Upper lobe of right lung (tissue), 1 donor: Measurements from ENCODE around the gene ASMT. TPM values are rescaled to one million over a fixed set of nuclear protein-coding genes. Genes with fewer than 3 reads are reported as not detected.

Experiments used
- ATAC-seq: fragments of 200-7000 bp; cut with Tn5 transposase; one replicate; pipeline ENCODE4 v1.9.1; 2020; ENCODE audit warnings: mild to moderate bottlenecking, moderate library complexity
- DNase-seq: peaks from one replicate; pipeline ENCODE4 v3.0.0-alpha.2; 2020
- H3K27ac ChIP-seq: fragments of 200-600 bp; one replicate; pipeline ENCODE4 v1.8.0; 2022
- H3K27me3 ChIP-seq: fragments of 200-600 bp; one replicate; pipeline ENCODE4 v1.8.0; 2022; ENCODE audit warnings: mild to moderate bottlenecking
- H3K36me3 ChIP-seq: fragments of 200-600 bp; one replicate; pipeline ENCODE4 v1.8.0; 2022
- H3K4me1 ChIP-seq: fragments of 200-600 bp; one replicate; pipeline ENCODE4 v1.8.0; 2022
- H3K4me3 ChIP-seq: fragments of 200-600 bp; one replicate; pipeline ENCODE4 v1.8.0; 2022; ENCODE audit warnings: mild to moderate bottlenecking
- H3K9me3 ChIP-seq: fragments of 200-600 bp; one replicate; pipeline ENCODE4 v1.8.0; 2022
- CTCF ChIP-seq: fragments of 200-600 bp; IDR thresholded peaks from one replicate; pipeline ENCODE4 v1.8.0; 2022; ENCODE audit warnings: antibody characterized with exemption
- intact Hi-C: fragments of 100-400 bp; cut with DNase I; formaldehyde crosslinking; loops from one replicate; pipeline ENCODE4 v1.11.0; 2022
- total RNA-seq: library from RNA; stranded (reverse); fragmentation: NEBNext Ultra II Directional; extraction: Animal tissue kit (Norgen Biotek cat#: 25700); gene quantifications from one replicate; pipeline ENCODE4 v1.2.1, GENCODE V29; 2021
- donor health status: DM: no; HTN: yes; CAD: no; lungs with severe emphysema.

The ASMT gene
- total RNA-seq, 1 donor from 2014 or later, result not detected

DNA sequence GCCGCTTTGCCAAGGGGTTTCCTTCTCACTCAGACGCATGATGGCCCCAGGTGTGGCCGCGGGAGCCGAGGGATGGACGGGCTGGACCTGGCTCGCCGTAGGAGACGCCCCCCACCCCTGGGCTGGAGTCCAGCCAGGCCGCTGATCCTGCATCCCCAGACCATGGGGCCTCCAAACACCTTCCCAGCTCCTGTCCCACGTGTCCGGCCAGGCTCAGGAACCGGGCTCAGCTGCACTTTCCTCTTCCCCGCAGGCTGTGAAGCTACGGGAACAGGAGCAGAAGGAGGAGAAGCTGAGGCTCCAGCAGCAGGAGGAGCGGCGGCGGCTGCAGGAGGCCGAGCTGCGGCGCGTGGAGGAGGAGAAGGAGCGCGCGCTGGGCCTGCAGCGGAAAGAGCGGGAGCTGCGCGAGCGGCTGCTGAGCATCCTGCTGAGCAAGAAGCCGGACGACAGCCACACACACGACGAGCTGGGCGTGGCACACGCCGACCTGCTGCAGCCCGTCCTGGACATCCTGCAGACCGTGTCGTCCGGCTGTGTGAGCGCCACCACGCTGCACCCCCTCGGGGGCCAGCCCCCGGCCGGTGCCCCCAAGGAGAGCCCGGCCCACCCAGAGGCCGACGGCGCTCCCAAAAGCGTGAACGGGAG is 14.3 kb upstream of the ASMT start:
- peak; percentile 4 for ATAC-seq
- peak; percentile 62 for DNase-seq

GRCh38 chrX:1601051-1601767 is 13.7 kb upstream of the ASMT start:
- peaks cover 68% of the 10 kb centered on the region for H3K36me3 ChIP-seq
- peak; percentile 58 for DNase-seq
- no peaks in the 10 kb centered on the region for H3K27me3 ChIP-seq

More for the DNA sequence above, 14.3 kb upstream of the ASMT start:
- Histone ChIP-seq H3K4me3 (no peak overlapping the region), H3K27me3 (no peaks in the 10 kb centered on the region), H3K27ac (no peak overlapping the region), H3K4me1 (no peaks in the 10 kb centered on the region), H3K9me3 (no peaks in the 10 kb centered on the region), H3K36me3 (peaks cover 75% of the 10 kb centered on the region)
- no peak for TF ChIP-seq CTCF
- intact Hi-C loops, result no loop called here

GRCh38 chrX:1601768-1602085 is 13.1 kb upstream of the ASMT start:
- DNase-seq, result peak; percentile 30
- TF ChIP-seq CTCF, result no peak
- Histone ChIP-seq H3K4me1 (no peaks in the 10 kb centered on the region), H3K36me3 (peaks cover 65% of the 10 kb centered on the region), H3K27me3 (no peaks in the 10 kb centered on the region), H3K27ac (no peak overlapping the region), H3K9me3 (no peaks in the 10 kb centered on the region), H3K4me3 (no peak overlapping the region)
- intact Hi-C loops, result no loop called here
- ATAC-seq, result no peak

More at GRCh38 chrX:1601051-1601767, 13.7 kb upstream of the ASMT start:
- H3K27ac ChIP-seq, result no peak overlapping the region
- no peaks in the 10 kb centered on the region for H3K4me1 ChIP-seq
- intact Hi-C loops, result no loop called here
- H3K9me3 ChIP-seq, result no peaks in the 10 kb centered on the region
- no peak overlapping the region for H3K4me3 ChIP-seq
- no peak for TF ChIP-seq CTCF
- ATAC-seq, result peak; percentile 5

DNA sequence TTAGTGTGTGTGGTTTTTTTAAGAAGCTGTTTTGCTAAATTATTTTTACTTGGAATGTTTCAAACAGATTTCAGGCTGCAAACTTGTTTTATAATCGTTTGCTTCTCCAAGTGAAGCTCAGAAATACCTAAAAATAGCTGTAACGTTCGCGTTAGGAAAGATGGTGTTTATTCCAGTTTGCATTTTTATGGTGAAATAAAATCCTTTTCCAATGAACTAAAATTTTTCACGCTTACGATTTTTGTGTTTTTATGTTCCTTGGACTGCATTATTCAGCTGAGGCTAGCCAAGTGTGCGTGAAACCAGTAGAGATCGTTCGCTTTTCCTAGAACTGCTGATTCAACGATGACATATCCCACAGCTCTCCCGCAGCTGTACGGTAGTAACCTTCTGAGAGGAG is 12.6 kb upstream of the ASMT start:
- intact Hi-C loops, result no loop called here
- Histone ChIP-seq H3K36me3 (peaks cover 60% of the 10 kb centered on the region), H3K9me3 (no peaks in the 10 kb centered on the region), H3K4me1 (no peaks in the 10 kb centered on the region), H3K4me3 (no peak overlapping the region), H3K27ac (no peak overlapping the region), H3K27me3 (no peaks in the 10 kb centered on the region)
- ATAC-seq (no peak), DNase-seq (no peak)
- no peak for TF ChIP-seq CTCF

- Histone ChIP-seq H3K4me3 (no peak overlapping the region), H3K27ac (no peak overlapping the region), H3K36me3 (peaks cover 18% of the 10 kb centered on the region), H3K4me1 (no peaks in the 10 kb centered on the region), H3K27me3 (no peaks in the 10 kb centered on the region), H3K9me3 (no peaks in the 10 kb centered on the region)
- intact Hi-C loops, result no loop called here
- TF ChIP-seq CTCF, result no peak
- ATAC-seq, result no peak
- no peak for DNase-seq
These were observed 8.4 kb upstream of the ASMT start for GRCh38 chrX:1606496-1606895.
